GM19035 (cell line): ENCODE results near the gene PLEKHG4.

Experiments used
- ATAC-seq: cut with Tn5 transposase; IDR thresholded peaks from one replicate; pipeline ENCODE4 v1.9.1; 2021; ENCODE audit not compliant: unreplicated experiment

Gene PLEKHG4

DNA sequence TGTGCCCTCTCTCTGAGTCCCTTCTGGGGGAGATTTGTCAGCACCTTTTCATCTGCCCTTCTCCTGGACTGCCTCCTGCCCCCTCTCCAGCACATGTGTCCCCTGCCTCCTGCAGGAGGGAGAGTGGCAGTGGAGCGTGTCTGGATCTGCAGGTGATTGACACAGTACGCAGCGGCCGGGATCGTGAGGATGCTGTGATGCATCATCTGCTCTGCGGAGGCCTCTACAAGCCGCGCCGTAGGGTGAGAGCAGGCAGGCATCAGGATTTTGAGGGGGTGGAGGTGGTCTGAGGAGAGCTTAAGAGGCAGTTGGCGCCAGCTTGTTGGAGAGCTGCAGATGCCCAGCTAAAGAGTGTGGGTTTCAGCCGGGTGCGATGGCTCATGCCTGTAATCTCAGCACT lies 19.6 kb upstream of the PLEKHG4 start:
- no peak for ATAC-seq

- ATAC-seq = no peak
Observed at GRCh38 chr16:67260426-67261063, 18.8 kb upstream of the PLEKHG4 start.

DNA sequence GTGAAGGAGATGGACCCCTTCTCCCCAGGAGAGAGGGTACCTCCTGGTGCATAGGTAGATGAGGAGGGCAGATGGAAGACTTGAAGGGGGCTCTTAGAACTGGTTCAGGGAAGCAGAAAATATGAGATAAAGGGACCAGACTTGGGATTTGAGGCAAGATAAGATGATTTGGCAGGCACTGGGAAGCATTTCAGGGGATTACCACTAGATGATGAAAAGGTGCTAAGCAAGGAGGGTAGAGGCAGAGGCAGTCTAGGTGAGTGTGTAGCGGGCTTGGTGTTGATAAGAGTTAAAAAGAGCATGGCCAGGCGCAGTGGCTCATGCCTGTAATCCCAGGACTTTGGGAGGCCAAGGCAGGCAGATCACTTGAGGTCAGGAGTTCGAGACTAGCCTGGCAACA lies 16.1 kb upstream of the PLEKHG4 start:
- no peak for ATAC-seq

- ATAC-seq = no peak
Observed at GRCh38 chr16:67264277-67264676, 15.1 kb upstream of the PLEKHG4 start.

DNA sequence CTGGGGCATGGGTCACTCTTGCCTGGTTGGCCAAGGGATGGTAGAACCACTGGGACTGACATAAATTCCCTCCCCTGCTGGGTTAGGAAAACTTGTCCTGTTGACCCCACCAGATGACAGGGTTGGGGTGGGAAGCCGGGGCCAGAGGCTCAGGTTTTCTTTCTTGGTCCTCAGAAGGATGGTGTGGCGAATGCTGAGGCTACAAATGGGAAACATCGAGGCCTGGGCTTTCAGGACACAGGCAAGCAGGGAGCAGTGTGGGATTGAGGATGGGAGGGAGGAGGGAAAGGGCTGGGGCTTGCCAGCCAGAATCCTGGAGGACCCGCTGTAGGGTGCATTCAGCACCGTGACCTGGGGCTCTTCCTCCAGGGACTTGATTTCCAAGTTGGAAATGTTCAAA lies 14.5 kb upstream of the PLEKHG4 start:
- no peak for ATAC-seq

DNA sequence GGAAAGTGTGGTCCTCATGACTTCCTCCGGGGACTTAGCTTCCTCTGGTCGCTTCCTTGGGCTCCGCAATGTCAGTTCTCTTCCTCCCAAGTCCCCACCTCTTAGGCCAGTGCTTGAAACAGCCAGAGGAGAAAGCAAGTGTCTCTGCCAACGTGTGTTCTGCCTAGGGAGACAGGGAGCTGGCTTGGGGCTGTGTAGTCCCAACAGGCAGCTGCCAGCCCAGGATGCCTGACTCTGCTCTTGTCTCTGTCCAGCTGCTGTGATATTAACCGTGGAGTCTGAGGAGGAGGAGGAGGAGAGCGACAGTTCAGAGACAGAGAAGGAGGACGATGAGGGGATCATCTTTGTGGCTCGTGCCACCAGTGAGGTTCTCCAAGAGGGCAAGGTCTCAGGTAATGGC lies 13.5 kb upstream of the PLEKHG4 start:
- ATAC-seq = no peak

- ATAC-seq = no peak
Observed at GRCh38 chr16:67268136-67268579, 11.2 kb upstream of the PLEKHG4 start.

GRCh38 chr16:67269766-67270165 lies 9.6 kb upstream of the PLEKHG4 start:
- ATAC-seq = no peak

- ATAC-seq = no peak
Observed at GRCh38 chr16:67270931-67271338, 8.4 kb upstream of the PLEKHG4 start.

GRCh38 chr16:67271446-67271845 lies 7.9 kb upstream of the PLEKHG4 start:
- ATAC-seq = no peak

- no peak for ATAC-seq
Observed at GRCh38 chr16:67275321-67275720, 4.0 kb upstream of the PLEKHG4 start.

DNA sequence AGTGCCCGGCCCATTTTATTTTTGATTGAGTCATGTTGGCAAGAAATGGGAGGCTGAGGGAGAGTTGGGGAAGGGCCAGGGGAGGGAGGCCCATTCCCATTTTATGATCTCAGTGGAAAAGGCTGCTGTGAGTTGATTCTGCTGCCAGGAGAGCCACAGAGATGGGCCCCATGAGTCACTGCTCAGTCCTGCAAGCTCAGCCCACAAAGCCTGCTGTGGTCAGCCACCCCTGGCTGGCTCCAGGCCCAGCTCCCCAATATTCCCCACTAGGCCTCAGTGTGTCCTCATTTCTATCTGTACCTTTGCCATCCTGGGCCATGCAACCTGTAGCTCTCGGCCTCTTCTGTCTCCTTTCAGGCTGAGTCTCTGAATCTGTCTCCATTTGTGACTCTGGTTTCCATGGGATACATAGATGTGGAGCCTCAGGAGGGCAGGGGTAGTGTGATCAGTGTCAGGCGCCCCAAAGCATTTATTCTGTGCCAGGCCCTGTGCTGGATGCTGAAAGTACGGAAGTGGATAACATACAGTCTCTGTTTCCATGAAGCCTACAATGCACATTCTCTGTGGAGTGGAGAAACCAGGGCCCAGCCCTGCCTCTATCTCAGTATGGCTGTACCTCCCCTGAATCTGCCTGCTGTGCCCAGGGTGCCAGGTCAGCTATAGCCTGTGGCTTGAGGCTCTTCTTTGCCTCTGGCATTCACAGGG lies 1.9 kb upstream of the PLEKHG4 start:
- ATAC-seq = no peak

- ATAC-seq = no peak
Observed at GRCh38 chr16:67277999-67278772, 1.1 kb upstream of the PLEKHG4 start.

GRCh38 chr16:67278773-67279295 lies 498 bp upstream of the PLEKHG4 start:
- peak; percentile 48 for ATAC-seq

- no peak for ATAC-seq
Observed at GRCh38 chr16:67280090-67281015, 1.0 kb downstream of the PLEKHG4 start.

DNA sequence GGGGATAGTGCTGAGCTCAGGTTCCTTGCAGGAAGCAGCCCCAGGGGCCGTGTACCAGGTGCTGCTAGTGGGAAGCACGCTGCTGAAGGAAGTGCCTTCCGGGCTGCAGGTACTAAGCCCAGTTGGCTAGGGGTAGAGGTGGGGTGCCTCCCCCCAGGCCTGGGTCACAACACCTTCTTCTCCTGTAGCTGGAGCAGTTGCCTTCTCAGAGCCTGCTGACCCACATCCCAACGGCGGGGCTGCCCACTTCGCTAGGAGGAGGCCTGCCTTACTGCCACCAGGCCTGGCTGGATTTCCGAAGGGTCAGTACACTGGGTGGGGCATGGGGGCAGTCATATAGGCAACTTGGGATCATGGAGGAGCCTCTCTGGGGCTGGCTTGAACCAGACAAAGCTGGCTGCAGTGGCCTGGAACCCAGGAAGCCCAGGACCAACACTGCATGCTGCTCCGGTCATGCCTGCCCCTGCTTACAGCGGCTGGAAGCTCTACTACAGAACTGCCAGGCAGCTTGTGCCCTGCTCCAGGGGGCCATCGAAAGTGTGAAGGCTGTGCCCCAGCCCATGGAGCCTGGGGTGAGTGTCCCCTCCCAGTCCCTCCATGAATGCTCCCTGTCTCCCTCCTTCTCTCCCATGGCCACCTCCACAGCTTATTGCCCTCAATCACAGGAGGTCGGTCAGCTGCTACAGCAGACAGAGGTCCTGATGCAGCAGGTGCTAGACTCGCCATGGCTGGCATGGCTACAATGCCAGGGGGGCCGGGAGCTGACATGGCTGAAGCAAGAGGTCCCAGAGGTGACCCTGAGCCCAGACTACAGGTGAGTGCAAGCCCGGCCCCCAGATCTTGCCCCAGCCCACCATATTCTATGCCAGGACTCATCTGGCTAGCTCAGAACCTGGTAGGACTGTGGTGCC lies 2.5 kb downstream of the PLEKHG4 start:
- ATAC-seq = no peak

GRCh38 chr16:67282447-67282805 lies 3.1 kb downstream of the PLEKHG4 start:
- ATAC-seq = no peak

GRCh38 chr16:67283039-67283825 lies 3.9 kb downstream of the PLEKHG4 start:
- no peak for ATAC-seq
